GM18511 (cell line): ENCODE results near the gene IRF2BP1.
"Not testable (repeated sequence)": the region's sequence is repeated elsewhere in the genome, so short reads cannot be mapped to it uniquely, and the experiment has no call there.

Experiments
- ATAC-seq: cut with Tn5 transposase; IDR thresholded peaks from one replicate; pipeline ENCODE4 v1.9.1; 2021; ENCODE audit warnings: mild to moderate bottlenecking, moderate library complexity; ENCODE audit not compliant: unreplicated experiment

IRF2BP1 gene

GRCh38 chr19:45882652-45883585 lies 3.0 kb downstream of the IRF2BP1 start:
- no peak for ATAC-seq

GRCh38 chr19:45881909-45882528 lies 3.9 kb downstream of the IRF2BP1 start:
- ATAC-seq, result no peak

- no peak for ATAC-seq
These were observed 4.6 kb downstream of the IRF2BP1 start for GRCh38 chr19:45881082-45881908.

GRCh38 chr19:45879971-45880370 lies 6.0 kb downstream of the IRF2BP1 start:
- no peak for ATAC-seq

GRCh38 chr19:45879055-45879454 lies 6.9 kb downstream of the IRF2BP1 start:
- ATAC-seq, result no peak

GRCh38 chr19:45878043-45878794 lies 7.7 kb downstream of the IRF2BP1 start:
- ATAC-seq, result no peak

- no peak for ATAC-seq
These were observed 9.3 kb downstream of the IRF2BP1 start for GRCh38 chr19:45876411-45877197.

- no peak for ATAC-seq
These were observed 9.9 kb downstream of the IRF2BP1 start for GRCh38 chr19:45876161-45876410.

- no peak for ATAC-seq
These were observed 11.3 kb downstream of the IRF2BP1 start for GRCh38 chr19:45874620-45874966.

GRCh38 chr19:45873219-45873772 lies 12.6 kb downstream of the IRF2BP1 start:
- ATAC-seq, result no peak

- ATAC-seq, result no peak
These were observed 13.6 kb downstream of the IRF2BP1 start for GRCh38 chr19:45872095-45872919.

GRCh38 chr19:45870798-45871197 lies 15.1 kb downstream of the IRF2BP1 start:
- ATAC-seq, result no peak

- ATAC-seq, result not testable (repeated sequence)
These were observed 18.7 kb downstream of the IRF2BP1 start for GRCh38 chr19:45867241-45867640.

GRCh38 chr19:45866400-45867176 lies 19.4 kb downstream of the IRF2BP1 start:
- ATAC-seq, result no peak

- no peak for ATAC-seq
These were observed 20.5 kb downstream of the IRF2BP1 start for GRCh38 chr19:45865269-45865948.

- no peak for ATAC-seq
These were observed 21.3 kb downstream of the IRF2BP1 start for GRCh38 chr19:45864629-45865082.

- no peak for ATAC-seq
These were observed 21.9 kb downstream of the IRF2BP1 start, which contains the start of gene FOXA3 for GRCh38 chr19:45863840-45864628. TSS of gene FOXA3 (plus strand) at chr19:45864326. CDS start at chr19:45864457, 131 bp downstream.
